ENCODE results near the gene TMEM244.
"Not testable (repeated sequence)": the region's sequence is repeated elsewhere in the genome, so short reads cannot be mapped to it uniquely, and the experiment has no call there.

TMEM244 gene

DNA sequence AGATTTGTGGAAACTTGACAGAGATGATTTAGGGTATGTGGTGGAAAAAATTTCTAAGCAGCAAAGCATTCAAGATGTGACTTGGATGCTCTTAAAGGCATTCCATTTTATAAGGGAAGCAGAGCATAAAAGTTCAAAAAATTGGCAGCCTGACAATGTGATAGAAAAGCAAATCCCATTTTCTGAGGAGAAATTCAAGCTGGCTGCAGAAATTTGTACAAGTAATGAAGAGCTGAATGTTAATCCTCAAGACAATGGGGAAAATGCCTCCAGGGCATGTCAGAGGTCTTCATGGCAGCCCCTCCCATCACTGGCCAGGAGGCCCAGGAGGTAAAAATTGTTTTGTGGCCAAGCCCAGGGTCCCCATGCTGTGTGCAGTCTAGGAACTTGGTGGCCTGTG lies 58.2 kb downstream of the TMEM244 start:
- DNase-seq = not testable (repeated sequence)

DNA sequence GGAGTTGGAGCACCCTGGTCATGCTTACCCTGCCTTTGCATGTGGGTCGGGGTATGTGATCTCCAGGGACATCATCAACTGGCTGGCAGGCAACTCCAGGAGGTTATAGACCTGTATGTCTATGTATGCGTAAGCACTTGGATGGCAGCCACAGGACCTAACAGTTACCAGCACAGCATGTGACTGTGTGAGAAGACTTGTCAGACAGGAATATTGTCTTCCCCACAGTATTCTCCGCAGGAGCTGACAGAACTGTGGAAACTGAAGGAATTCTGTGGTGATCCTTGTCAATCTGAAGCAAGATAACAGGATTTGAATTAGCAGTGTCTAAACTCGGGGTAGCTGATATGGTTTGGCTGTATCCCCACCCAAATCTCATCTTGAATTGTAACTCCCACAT lies 59.2 kb downstream of the TMEM244 start:
- DNase-seq = no peak

DNA sequence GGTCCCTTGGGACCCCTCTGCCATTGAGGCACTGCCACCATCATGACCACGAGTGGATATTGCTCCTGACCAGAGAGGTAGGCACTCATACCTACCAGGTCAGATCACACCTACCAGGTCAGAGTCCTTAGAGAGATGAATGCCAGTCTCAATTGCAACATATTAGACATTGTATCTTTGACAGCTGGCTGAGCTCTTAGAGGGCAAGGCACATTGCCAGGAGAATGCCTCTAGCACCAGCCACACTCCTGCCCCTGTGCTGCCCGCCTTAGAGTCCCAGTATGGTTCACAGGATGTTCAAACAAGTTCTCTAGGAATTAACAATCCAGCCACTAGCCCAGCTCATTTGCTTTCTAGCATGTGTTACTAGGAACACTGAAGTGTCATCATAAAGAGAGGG lies 65.9 kb downstream of the TMEM244 start:
- DNase-seq = no peak

DNA sequence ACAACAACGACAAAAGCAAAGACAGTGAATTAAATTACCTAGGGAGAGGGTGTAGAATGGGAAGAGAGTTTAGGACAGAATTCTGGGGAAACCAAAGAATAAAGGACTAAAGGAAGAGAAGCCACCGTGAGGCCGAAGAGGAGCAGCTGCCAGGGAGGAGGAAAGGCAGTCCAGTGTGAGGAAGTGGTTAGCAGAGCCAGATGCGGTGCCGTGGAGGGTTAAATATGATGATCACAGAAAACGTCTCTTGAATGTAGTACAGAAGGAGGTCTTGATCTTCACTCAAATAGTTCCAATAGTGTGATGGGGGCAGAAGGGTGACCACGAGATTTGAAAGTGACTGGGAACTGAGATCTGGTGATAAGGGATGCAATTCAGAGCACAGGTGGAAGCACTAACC lies 67.7 kb downstream of the TMEM244 start:
- DNase-seq = no peak

DNA sequence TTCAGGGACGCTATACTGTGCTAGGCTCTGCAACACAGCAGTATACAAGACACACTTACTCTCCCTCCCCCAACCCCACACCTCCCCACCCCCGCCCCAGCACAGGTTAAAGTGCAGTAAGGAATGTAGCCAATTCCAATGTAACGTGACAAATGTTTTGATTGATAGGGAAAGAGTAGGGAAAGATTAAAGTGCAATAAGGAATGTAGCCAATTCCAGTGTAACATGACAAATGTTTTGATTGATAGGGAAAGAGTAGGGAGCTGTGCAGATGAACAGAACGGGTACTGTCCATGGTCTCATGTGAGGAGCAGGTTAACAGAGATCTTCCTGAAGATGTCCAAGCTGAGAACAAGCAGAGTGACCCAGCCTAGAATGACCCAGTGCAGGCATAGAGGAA lies 69.1 kb downstream of the TMEM244 start:
- no peak for DNase-seq

DNA sequence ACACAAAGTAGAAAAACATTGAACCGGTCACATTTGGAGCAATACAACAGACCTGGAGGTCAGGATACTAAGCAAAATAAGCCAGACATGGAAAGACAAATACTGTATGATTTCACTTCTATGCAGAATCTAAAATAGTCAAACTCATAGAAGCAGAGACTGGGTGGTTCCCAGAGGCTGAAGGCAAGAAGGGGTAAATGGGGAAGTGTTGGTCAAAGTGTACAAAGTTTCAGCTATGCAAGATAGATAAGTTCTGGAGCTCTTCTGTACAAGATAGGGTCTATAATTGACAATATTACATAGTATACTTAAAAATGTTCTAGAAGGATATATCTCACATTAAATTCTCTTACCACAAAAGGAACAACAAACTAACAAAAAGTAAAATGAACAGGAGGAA lies 70.3 kb downstream of the TMEM244 start:
- DNase-seq = no peak

DNA sequence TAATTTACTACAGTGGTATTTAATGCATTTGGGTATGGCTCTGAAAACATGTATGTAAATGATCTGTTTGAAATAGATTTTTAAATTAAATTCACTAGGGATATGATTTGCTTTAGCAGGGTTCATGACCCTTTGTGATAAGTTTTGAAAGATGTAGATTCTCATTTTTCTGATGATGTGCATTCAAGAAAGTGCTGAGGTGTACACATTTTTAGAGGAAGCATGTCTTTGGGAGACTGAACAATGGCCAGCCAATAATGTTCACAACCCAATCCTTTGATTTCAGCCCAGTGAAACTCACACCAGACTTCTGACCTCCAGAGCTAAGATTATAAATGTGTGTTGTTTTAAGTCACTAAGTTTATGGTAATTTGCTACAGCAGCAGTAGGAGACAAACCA lies 71.1 kb downstream of the TMEM244 start:
- DNase-seq = no peak

DNA sequence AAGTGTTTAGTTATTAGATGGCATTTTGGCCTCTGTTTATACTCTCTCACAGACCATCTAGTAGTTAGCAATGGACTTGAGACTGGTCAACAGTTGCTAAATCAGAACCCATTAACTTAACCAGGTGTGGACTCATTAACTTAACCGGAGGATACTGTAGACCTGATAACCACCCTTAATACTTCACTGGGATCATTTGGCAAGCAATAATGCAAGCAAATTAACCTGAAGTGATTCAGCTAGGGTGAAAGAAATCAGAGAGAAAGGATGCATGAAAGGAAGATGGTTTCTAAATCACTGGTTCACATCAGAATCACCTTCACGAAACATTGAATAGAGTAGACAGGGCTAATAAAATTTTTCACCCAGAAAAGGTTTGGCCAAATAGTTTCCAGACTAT lies 73.3 kb downstream of the TMEM244 start:
- DNase-seq = no peak

DNA sequence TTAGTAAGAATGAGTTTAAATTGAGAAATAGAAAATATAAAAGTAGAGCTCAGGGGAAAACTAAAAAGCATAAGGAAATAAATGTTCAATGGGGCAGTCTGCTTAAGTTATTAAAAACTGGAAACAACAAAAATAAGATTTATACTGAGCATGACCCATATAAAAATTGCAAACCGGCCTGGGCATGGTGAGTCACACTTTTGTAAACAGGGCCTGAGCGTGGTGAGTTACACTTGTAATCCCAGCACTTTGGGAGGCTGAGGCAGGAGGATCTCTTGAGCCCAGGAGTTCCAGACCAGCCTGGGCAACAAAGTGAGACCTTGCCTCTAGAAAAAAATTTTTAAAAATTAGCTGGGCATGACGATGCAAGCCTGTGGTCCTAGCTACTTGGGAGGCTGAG lies 74.6 kb downstream of the TMEM244 start:
- DNase-seq = no peak

DNA sequence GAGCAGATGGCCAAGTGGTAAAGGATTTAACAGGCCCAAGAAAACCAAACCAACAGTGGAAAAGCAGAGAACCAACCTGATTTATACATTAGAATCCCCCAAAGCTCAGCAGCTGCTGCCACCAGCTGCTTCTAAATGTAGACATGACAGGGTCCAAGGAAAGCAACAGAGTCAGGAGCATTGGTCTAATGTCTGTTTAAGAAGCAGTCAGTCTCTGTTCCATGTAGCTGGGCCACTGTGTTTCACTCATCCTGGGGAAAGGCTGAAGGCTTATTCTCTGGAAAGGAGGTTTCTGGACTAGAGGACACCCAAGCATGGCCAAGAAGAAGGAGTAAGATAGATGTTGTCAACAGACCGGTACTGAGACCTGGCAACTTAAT lies 75.4 kb downstream of the TMEM244 start:
- no peak for DNase-seq

DNA sequence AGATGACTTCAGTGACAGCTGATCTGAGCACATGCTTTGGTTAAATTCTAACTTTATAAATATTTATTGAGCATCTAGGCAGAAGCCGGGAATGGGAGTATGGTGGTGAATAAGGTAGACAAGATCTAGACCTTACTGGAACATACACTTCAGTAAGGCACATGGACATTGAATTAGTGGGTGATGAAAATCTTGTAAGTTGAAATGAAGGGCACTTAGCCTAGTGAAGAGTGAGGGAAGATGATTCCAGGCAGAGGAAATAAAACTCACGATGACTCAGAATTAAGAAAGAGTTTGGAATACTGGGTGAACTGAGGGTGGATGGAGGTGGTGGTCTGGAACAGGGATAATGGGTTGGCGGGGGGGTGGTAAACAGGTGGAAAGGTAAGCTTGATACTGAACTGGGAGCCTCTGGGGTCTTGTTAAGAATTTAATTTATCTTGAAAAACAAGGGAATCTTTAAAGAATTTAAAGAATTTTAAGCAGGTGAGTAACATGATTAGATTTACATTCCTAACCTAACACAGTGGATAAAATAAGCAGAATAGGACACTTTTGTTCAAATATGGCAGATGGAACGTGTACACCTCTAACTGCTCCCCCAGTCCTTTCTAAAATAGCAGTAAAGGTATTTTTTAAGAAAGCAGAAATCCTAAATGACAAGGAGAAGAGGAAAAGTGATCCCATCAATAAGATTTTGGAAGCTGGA lies 75.9 kb downstream of the TMEM244 start:
- DNase-seq = no peak

Data from activated CD4-positive, alpha-beta T cell treated with anti-CD3 and anti-CD28 coated beads, Interleukin-2, amount 50 U/mL, for 1 hour (primary cell).